ENCODE measurements around the gene MARCHF10. TPM values are rescaled to one million over a fixed set of nuclear protein-coding genes. Genes with fewer than 3 reads are reported as not detected.

The MARCHF10 gene
- total RNA-seq, 2 experiments from 2014 or later = not detected

DNA sequence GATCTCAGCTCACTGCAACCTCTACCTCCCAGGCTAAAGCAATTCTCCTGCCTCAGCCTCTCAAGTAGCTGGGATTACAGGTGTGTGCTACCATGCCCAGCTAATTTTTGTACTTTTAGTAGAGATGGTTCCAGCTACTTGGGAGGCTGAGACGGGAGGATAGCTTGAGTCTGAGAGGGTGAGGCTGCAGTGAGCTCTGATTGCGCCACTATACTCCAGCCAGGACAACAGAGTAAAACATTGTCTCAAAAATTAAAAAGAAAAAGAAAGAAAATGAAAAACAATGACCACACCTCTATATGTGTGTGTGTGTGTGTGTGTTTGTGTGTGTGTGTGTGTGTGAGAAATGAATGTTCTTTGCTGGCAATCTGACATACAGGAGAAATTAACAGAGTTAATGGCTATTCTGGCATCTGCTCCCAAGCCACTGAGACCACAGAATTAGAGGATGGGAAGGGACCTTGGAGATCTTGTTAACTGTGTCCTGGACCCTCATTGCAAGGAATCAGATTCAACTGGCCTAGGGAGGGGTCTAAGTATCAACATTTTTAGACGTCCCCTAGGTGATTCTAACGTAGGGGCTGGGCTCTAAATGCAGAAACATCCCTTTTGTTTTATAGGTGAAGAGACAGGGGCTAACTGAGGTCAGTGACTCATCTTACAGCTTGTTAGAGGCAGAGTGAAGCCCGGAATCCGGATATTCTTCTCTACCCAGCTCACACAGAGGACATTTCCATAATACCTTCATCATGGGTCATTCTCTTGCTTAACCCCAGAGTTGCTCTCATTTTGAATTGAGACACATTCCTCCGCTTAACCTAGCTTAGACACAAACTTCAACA lies 16.4 kb upstream of the MARCHF10 start:
- intact Hi-C loops (cut with micrococcal nuclease) = no loop called here
- Mint-ChIP-seq H3K4me1 (ENCODE audit: low read depth) (peaks cover 3% of the 10 kb centered on the region), H3K27me3 (peaks cover 3% of the 10 kb centered on the region), H3K27ac (no peak overlapping the region), H3K36me3 (ENCODE audit: low read depth) (no peaks in the 10 kb centered on the region), H3K4me3 (no peak overlapping the region), H3K9me3 (no peaks in the 10 kb centered on the region)
- ChIA-PET POLR2A (no interaction called here), CTCF (no interaction called here)
- TF ChIP-seq, protein P1, sequence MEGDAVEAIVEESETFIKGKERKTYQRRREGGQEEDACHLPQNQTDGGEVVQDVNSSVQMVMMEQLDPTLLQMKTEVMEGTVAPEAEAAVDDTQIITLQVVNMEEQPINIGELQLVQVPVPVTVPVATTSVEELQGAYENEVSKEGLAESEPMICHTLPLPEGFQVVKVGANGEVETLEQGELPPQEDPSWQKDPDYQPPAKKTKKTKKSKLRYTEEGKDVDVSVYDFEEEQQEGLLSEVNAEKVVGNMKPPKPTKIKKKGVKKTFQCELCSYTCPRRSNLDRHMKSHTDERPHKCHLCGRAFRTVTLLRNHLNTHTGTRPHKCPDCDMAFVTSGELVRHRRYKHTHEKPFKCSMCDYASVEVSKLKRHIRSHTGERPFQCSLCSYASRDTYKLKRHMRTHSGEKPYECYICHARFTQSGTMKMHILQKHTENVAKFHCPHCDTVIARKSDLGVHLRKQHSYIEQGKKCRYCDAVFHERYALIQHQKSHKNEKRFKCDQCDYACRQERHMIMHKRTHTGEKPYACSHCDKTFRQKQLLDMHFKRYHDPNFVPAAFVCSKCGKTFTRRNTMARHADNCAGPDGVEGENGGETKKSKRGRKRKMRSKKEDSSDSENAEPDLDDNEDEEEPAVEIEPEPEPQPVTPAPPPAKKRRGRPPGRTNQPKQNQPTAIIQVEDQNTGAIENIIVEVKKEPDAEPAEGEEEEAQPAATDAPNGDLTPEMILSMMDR (IDR thresholded peaks at IDR 0.05) = no peak
- no peak for ATAC-seq
- no peak for DNase-seq

DNA sequence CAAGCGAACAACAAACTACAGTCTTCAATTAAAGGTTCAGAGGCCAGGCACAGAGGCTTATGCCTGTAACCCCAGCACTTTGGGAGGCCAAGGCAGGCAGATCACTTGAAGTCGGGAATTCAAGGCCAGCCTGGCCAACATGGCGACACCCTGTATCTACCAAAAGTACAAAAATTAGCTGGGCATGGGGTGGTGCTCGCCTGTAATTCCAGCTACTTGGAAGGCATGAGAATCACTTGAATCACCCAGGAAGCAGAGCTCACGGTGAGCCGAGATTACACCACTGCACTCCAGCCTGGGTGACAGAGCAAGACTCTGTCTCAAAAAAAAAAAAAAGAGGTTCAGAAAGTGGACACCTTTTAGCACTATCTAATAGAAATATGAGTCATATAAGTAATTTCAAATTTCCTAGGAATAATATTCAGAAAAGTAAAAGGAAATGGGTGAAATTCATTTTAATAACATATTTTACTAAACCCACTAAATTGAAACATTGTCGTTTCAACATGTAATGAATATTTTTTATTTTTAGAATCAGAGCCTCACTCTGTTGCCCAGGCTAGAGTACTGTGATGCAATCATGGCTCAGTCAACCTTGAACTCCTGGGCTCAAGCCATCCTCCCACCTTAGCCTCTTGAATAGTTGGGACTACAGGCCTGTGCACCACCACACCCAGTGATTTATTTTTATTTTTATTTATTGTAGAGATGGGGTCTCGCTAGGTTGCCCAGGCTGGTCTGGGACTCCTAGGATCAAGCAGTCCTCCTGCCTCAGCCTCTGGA lies 15.2 kb upstream of the MARCHF10 start:
- no peak overlapping the region for H3K4me3 Mint-ChIP-seq
- H3K36me3 Mint-ChIP-seq (ENCODE audit: low read depth) = no peaks in the 10 kb centered on the region
- ATAC-seq (no peak), DNase-seq (no peak)
- ChIA-PET POLR2A (no interaction called here), CTCF (no interaction called here)
- intact Hi-C loops (cut with micrococcal nuclease) = no loop called here
- H3K4me1 Mint-ChIP-seq (ENCODE audit: low read depth) = peaks cover 3% of the 10 kb centered on the region
- H3K27ac Mint-ChIP-seq = no peak overlapping the region
- H3K27me3 Mint-ChIP-seq = peaks cover 5% of the 10 kb centered on the region
- TF ChIP-seq, protein P1 (IDR thresholded peaks at IDR 0.05) = no peak
- no peaks in the 10 kb centered on the region for H3K9me3 Mint-ChIP-seq

DNA sequence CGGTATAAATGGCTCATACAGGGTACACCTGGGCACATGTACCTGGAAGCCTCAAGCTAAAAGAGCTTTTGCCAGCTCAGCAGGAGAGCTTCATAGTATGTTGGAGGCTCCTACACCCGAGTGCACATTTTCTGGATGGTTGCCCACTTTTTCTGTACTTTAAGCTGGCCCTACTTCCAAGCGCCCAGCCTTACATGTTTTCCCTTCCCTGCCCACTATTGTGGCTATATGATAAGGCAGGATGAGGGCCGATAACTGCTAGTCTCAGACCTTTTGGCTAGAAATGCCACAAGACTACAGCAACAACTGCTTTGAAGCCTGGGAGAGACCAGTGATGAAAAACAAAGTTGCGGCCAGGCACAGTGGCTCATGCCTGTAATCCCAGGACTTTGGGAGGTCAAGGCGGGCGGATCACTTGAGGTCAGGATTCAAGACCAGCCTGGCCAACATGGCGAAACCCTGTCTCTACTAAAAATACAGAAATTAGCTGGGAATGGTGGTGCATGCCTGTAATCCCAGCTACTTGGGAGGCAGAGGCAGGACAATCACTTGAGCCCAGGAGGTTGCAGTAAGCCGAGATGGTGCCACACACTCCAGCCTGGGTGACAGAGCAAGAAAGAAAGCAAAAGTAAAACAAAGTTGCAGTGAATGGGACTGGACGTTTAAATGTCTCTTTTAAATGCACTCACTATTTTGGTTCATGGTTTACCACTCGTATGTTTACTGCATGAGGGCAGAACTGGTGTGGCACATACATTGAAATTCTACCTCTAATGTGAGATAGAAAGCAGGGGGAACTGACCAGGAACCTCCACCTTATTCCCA lies 14.2 kb upstream of the MARCHF10 start:
- no peaks in the 10 kb centered on the region for H3K36me3 Mint-ChIP-seq (ENCODE audit: low read depth)
- ChIA-PET POLR2A (no interaction called here), CTCF (no interaction called here)
- peaks cover 5% of the 10 kb centered on the region for H3K27me3 Mint-ChIP-seq
- H3K27ac Mint-ChIP-seq = no peak overlapping the region
- no peaks in the 10 kb centered on the region for H3K9me3 Mint-ChIP-seq
- H3K4me1 Mint-ChIP-seq (ENCODE audit: low read depth) = peaks cover 3% of the 10 kb centered on the region
- H3K4me3 Mint-ChIP-seq = no peak overlapping the region
- intact Hi-C loops (cut with micrococcal nuclease) = no loop called here
- ATAC-seq = no peak
- TF ChIP-seq, protein P1 (IDR thresholded peaks at IDR 0.05) = no peak
- DNase-seq = no peak

DNA sequence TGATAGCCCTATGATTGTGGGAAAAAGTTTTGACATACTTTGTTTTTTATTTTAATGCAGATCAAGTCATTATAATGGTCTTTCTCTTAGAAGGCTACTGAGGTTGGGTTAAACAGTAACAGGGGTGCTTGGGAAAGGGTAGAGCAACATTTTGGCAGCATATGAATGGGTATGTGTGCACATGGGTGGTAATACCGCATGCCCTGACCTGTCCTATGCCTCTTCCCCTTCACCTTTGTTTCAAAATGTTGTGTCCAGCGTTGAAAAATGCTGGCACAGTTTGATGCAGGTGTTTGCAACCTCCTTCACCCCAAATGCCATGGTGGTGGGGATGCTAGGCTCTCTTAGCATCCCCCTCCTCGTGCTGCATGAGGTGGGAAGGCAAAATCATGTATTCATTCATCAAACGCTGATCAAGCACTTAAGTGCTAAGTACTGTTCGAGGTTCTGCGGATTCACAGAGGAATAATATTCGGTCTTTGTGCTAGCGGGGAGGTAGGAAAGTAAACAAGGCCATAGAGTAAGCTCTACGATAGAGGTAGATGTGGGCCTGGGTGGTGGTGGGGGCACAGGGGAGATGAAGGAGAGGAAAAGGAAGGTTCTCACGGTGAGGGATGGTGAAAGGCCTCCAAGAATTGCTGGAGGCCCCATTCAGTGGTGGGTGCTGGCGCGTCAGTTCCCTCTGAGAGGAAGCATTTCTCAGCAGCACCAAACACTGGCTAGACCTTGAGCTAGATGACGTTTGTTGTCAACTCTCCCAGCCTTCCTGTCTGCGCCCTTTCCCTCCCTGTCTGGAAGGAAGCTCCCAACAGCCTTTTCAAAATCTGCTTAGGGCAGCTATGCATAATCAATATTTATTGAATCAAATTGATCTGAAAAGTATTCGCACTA lies 13.3 kb upstream of the MARCHF10 start:
- Mint-ChIP-seq H3K36me3 (ENCODE audit: low read depth) (no peaks in the 10 kb centered on the region), H3K27ac (no peak overlapping the region), H3K27me3 (peaks cover 7% of the 10 kb centered on the region), H3K4me3 (no peak overlapping the region), H3K9me3 (no peaks in the 10 kb centered on the region), H3K4me1 (ENCODE audit: low read depth) (peaks cover 3% of the 10 kb centered on the region)
- TF ChIP-seq, protein P1 (IDR thresholded peaks at IDR 0.05) = no peak
- ATAC-seq = no peak
- intact Hi-C loops (cut with micrococcal nuclease) = no loop called here
- ChIA-PET CTCF (no interaction called here), POLR2A (interaction anchor here (0.7 kb wide), 1 partner anchor 44 kb away, joined by 4 read pairs; no protein-coding TSS in a partner anchor)
- no peak for DNase-seq

Data from activated CD8-positive, alpha-beta T cell treated with anti-CD3 and anti-CD28 coated beads for 36 hours (primary cell).